Epithelial cell of proximal tubule (primary cell): ENCODE measurements around the gene HK2. TPM values are rescaled to one million over a fixed set of nuclear protein-coding genes. Genes with fewer than 3 reads are reported as not detected.
"Not testable (repeated sequence)": the region's sequence is repeated elsewhere in the genome, so short reads cannot be mapped to it uniquely, and the experiment has no call there.

Experiments
- DNase-seq: peaks from one replicate; pipeline ENCODE4 v3.0.0-alpha.2; 2011; ENCODE audit warnings: low read depth
- H3K4me3 ChIP-seq: 2 replicates; pipeline ENCODE4 v1.5.1; 2011; ENCODE audit warnings: low read depth, mild to moderate bottlenecking, low read length
- total RNA-seq: library from RNA; depleted of rRNA; stranded (reverse); fragments of >200 nt; gene quantifications from 2 replicates; pipeline ENCODE4 v1.2.3, GENCODE V29; 2015
- TF ChIP-seq, protein P1 (sequence below): conservative IDR thresholded peaks from 2 replicates; pipeline ENCODE4 v1.5.1; 2012; ENCODE audit warnings: low read depth, mild to moderate bottlenecking, low read length

HK2 gene
- total RNA-seq, 1 donor from 2014 or later: 17.6 TPM

DNA sequence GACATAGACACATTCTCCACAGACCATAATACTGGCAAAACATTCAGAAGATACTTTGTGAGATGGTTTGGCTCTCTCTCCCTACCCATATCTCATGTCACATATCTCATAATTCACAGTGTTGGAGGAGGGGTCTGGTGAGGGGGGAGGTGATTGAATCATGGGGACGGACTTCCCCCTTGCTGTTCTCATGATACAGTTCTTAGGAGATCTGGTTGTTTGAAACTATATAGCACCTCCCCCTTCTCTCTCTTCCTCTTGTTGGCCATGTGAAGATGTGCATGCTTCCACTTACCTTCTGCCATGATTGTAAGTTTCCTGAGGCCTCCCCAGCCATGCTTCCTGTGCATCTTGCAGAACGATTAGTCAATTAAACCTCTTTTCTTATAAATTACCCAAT lies 61.1 kb downstream of the HK2 start:
- TF ChIP-seq, protein P1, sequence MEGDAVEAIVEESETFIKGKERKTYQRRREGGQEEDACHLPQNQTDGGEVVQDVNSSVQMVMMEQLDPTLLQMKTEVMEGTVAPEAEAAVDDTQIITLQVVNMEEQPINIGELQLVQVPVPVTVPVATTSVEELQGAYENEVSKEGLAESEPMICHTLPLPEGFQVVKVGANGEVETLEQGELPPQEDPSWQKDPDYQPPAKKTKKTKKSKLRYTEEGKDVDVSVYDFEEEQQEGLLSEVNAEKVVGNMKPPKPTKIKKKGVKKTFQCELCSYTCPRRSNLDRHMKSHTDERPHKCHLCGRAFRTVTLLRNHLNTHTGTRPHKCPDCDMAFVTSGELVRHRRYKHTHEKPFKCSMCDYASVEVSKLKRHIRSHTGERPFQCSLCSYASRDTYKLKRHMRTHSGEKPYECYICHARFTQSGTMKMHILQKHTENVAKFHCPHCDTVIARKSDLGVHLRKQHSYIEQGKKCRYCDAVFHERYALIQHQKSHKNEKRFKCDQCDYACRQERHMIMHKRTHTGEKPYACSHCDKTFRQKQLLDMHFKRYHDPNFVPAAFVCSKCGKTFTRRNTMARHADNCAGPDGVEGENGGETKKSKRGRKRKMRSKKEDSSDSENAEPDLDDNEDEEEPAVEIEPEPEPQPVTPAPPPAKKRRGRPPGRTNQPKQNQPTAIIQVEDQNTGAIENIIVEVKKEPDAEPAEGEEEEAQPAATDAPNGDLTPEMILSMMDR: no peak
- H3K4me3 ChIP-seq: no peak overlapping the region
- no peak for DNase-seq

DNA sequence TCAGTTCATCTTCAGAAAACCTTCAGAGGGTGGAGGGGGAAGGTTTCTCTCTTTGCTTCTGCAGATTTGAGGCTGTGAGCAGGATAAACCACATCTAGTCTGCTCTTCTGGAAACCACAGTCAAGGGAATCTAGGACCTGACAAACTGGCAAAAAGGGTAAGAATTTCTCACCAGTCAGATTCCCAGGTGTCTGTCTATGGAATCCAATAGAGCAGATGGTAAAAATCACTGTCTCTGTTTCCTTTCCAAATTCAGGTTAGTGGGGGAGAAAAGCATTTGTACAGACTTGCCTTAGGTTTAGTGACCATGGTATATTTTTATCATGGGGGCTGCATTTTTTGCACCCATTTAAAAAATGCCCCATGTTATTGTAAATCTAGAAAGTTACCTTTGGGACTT lies 62.3 kb downstream of the HK2 start:
- no peak overlapping the region for H3K4me3 ChIP-seq
- TF ChIP-seq, protein P1: no peak
- no peak for DNase-seq

DNA sequence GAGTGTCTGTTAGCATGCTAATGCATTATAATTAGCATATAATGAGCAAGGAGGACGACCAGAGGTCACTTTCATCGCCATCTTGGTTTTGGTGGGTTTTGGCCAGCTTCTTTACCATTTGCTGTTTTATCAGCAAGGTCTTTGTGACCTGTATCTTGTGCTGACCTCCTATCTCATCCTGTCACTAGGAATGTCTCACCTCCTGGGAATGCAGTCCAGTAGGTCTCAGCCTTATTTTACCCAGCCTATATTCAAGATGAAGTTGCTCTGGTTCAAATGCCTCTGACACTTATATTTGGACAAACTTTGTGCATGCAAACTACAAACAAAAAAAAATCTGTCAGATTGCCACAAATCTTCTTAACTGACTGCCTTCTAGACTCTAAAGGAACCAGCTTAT lies 66.3 kb downstream of the HK2 start:
- not testable (repeated sequence) for DNase-seq, H3K4me3 ChIP-seq

DNA sequence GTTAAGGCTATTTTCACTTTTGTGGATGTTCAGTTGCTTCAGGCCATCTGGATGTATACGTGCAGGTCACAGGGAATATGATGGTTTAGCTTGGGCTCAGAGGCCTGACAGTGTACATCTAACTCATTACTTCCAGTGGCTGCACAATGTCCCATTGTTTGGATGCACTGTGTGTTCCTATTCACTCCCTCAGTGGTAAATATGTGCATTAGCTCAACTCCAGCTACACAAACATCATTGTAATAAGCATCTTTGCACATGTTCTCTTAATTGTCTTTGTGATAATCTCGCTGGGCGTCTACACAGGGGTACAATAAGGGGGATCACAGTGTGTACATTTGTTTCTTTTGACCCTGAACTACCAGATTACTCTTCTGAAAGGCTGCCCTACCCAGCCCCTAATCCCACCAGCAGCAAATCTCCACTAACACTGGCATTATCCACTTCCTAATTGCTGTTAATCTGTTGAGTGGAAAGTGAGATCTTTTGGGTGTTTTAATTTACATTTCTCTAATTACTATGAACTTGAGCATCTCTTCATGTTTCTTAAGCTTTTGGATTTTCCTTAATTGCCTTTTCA lies 68.4 kb downstream of the HK2 start:
- TF ChIP-seq, protein P1: no peak
- no peak overlapping the region for H3K4me3 ChIP-seq
- DNase-seq: no peak

DNA sequence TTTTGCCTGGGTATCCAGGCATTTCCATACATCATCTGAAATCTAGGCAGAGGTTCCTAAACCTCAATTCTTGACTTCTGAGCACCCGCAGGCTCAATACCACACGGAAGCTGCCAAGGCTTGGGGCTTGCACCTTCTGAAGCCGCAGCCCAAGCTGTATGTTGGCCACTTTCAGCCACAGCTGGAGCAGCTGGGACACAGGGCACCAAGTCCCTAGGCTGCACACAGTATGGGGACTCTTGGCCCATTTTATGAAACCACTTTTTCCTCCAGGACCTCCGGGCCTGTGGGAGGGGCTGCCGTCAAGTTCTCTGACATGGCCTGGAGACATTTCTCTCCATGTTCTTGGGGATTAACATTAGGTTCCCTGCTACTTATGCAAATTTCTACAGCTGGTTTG lies 72.5 kb downstream of the HK2 start:
- no peak for DNase-seq
- TF ChIP-seq, protein P1: no peak
- H3K4me3 ChIP-seq: no peak overlapping the region

DNA sequence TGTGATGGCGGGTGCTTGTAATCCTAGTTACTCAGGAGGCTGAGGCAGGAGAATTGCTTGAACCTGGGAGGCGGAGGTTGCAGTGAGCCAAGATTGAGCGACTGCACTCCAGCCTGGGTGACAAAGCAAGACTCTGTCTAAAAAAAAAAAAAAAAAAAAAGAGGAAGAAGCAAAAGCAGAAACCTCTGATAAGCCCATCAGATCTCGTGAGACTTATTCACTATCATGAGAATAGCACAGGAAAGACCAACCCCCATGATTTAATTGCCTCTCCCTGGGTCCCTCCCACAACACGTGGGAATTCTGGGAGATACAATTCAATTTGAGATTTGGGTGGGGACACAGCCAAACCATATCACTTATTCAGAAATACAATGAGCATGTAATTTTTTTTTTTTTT lies 73.6 kb downstream of the HK2 start:
- H3K4me3 ChIP-seq, DNase-seq: not testable (repeated sequence)

DNA sequence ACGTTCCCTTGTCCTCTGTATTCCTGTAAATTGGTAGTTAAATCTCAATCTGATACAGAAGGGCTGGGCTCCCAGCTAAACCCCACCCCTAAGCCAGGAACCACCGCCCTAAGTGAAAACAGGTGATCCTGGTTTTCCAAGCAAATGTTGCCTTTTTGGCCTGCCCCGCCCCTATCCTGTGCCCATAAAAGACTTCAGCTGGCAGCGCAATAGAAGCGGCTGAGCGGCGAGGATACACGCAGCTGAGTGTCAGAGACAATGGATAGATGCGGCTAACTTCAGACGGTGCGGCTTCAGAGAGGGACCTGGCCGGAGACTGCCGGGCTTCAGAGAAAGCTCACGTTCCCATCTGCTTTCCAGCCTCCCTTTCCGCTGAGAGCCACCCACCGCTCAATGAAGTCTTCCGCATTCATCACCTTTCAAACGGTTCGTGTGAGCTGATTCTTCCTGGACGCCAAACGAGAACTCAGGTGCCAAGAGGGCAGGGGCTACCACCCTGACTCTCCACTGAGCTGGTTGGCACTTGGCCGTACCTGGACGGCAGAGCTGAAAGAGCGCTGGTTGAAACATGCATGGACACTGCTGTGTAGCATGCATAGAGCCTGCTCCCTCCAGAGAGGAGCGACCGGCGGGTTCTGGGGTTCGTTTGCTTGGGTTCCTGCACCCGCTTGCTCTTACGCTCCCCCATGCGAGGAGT lies 75.0 kb downstream of the HK2 start:
- TF ChIP-seq, protein P1: no peak
- no peak for DNase-seq
- H3K4me3 ChIP-seq: peak overlapping the region; percentile 40

DNA sequence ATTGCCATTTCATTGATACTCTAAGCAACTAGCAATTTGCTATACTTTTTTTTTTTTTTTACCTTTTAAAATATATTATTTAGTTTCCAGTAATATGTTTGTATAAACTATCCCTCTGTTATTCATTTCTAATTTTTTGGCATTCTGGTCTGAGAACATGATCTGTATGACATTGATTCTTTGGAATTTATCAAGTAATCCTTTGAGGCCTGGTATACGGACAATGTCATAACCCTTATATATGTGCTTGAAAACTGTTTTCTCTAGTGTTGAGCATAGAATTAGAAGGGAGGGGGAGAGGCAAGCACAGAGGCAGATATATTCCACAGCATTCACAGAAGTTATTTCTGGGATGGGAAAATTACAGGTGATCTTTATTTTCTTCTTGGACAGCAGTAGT lies 76.3 kb downstream of the HK2 start:
- H3K4me3 ChIP-seq: no peak overlapping the region
- TF ChIP-seq, protein P1: no peak
- no peak for DNase-seq
